Measurements from ENCODE around the gene ZSWIM3. TPM values are rescaled to one million over a fixed set of nuclear protein-coding genes. Genes with fewer than 3 reads are reported as not detected.
A peak's percentile ranks its signal among the peaks of the same experiment; 100 is the strongest.

ZSWIM3 gene
- total and polyA plus RNA-seq, 2 of the 13 experiments (the other 11 are each of a cell fraction or from before 2014, with no cell fraction given), result 5.2 to 5.8 TPM

DNA sequence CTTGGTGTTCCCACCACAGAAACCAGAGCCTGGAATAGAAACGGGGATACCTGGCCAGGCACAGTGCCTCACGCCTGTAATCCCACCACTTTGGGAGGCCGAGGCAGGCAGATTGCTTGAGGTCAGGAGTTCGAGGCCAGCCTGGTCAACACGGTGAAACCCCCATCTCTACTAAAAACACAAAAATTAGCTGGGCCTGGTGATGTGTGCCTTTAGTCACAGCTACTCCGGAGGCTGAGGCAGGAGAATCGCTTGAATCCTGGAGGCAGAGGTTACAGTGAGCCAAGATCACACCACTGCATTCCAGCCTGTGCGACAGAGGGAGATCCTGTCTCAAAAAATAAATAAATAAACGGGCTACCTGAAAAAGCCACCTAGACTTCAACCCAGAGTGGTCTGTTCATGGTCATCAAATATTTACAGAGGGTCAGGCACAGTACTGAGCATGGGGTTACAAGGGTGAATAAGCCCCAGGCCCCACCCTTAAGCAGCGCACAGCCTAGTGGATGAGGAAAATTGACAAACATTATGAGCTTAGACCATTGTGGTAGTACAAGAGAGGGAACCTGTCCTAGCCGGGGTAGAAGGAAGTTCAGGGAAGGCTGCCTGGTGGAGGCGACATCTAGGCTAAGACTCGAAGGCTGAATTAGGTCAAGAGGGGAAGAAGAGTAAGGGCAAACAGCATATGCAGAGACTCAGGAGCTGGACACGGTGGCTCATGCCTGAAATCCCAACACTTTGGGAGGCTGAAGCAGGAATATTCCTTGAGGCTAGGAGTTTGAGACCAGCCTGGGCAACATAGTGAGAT lies 69.9 kb downstream of the ZSWIM3 start (continued):
- TF ChIP-seq, protein P1, sequence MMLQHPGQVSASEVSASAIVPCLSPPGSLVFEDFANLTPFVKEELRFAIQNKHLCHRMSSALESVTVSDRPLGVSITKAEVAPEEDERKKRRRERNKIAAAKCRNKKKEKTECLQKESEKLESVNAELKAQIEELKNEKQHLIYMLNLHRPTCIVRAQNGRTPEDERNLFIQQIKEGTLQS (CRISPR knock-in tag; IDR thresholded peaks at IDR 0.05), result peak; percentile 47; the same call in 1 of the 2 replicates
- TF ChIP-seq ZNF776 (CRISPR knock-in tag; IDR thresholded peaks at IDR 0.05), result no peak; the same call in 1 of the 2 replicates
- TF ChIP-seq, protein P2, sequence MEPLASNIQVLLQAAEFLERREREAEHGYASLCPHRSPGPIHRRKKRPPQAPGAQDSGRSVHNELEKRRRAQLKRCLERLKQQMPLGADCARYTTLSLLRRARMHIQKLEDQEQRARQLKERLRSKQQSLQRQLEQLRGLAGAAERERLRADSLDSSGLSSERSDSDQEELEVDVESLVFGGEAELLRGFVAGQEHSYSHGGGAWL (CRISPR knock-in tag; IDR thresholded peaks at IDR 0.05), result no peak
- TF ChIP-seq, protein P3, sequence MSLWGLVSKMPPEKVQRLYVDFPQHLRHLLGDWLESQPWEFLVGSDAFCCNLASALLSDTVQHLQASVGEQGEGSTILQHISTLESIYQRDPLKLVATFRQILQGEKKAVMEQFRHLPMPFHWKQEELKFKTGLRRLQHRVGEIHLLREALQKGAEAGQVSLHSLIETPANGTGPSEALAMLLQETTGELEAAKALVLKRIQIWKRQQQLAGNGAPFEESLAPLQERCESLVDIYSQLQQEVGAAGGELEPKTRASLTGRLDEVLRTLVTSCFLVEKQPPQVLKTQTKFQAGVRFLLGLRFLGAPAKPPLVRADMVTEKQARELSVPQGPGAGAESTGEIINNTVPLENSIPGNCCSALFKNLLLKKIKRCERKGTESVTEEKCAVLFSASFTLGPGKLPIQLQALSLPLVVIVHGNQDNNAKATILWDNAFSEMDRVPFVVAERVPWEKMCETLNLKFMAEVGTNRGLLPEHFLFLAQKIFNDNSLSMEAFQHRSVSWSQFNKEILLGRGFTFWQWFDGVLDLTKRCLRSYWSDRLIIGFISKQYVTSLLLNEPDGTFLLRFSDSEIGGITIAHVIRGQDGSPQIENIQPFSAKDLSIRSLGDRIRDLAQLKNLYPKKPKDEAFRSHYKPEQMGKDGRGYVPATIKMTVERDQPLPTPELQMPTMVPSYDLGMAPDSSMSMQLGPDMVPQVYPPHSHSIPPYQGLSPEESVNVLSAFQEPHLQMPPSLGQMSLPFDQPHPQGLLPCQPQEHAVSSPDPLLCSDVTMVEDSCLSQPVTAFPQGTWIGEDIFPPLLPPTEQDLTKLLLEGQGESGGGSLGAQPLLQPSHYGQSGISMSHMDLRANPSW (CRISPR knock-in tag; IDR thresholded peaks at IDR 0.05; ENCODE audit: borderline replicate concordance), result peak; percentile 90
- TF ChIP-seq, protein P4, sequence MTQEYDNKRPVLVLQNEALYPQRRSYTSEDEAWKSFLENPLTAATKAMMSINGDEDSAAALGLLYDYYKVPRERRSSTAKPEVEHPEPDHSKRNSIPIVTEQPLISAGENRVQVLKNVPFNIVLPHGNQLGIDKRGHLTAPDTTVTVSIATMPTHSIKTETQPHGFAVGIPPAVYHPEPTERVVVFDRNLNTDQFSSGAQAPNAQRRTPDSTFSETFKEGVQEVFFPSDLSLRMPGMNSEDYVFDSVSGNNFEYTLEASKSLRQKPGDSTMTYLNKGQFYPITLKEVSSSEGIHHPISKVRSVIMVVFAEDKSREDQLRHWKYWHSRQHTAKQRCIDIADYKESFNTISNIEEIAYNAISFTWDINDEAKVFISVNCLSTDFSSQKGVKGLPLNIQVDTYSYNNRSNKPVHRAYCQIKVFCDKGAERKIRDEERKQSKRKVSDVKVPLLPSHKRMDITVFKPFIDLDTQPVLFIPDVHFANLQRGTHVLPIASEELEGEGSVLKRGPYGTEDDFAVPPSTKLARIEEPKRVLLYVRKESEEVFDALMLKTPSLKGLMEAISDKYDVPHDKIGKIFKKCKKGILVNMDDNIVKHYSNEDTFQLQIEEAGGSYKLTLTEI (CRISPR knock-in tag; conservative IDR thresholded peaks at IDR 0.05), result no peak
- TF ChIP-seq MEIS2 (CRISPR knock-in tag; IDR thresholded peaks at IDR 0.05), result peak; percentile 80
- peak; percentile 24; the same call in 1 of the 2 replicates for TF ChIP-seq HOXA5 (CRISPR knock-in tag; IDR thresholded peaks at IDR 0.05)
- TF ChIP-seq, protein P5, sequence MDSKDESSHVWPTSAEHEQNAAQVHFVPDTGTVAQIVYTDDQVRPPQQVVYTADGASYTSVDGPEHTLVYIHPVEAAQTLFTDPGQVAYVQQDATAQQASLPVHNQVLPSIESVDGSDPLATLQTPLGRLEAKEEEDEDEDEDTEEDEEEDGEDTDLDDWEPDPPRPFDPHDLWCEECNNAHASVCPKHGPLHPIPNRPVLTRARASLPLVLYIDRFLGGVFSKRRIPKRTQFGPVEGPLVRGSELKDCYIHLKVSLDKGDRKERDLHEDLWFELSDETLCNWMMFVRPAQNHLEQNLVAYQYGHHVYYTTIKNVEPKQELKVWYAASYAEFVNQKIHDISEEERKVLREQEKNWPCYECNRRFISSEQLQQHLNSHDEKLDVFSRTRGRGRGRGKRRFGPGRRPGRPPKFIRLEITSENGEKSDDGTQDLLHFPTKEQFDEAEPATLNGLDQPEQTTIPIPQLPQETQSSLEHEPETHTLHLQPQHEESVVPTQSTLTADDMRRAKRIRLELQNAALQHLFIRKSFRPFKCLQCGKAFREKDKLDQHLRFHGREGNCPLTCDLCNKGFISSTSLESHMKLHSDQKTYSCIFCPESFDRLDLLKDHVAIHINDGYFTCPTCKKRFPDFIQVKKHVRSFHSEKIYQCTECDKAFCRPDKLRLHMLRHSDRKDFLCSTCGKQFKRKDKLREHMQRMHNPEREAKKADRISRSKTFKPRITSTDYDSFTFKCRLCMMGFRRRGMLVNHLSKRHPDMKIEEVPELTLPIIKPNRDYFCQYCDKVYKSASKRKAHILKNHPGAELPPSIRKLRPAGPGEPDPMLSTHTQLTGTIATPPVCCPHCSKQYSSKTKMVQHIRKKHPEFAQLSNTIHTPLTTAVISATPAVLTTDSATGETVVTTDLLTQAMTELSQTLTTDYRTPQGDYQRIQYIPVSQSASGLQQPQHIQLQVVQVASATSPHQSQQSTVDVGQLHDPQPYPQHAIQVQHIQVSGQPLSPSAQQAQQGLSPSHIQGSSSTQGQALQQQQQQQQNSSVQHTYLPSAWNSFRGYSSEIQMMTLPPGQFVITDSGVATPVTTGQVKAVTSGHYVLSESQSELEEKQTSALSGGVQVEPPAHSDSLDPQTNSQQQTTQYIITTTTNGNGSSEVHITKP (CRISPR knock-in tag; IDR thresholded peaks at IDR 0.05; ENCODE audit: low read depth), result peak; percentile 97
- TF ChIP-seq, protein P6, sequence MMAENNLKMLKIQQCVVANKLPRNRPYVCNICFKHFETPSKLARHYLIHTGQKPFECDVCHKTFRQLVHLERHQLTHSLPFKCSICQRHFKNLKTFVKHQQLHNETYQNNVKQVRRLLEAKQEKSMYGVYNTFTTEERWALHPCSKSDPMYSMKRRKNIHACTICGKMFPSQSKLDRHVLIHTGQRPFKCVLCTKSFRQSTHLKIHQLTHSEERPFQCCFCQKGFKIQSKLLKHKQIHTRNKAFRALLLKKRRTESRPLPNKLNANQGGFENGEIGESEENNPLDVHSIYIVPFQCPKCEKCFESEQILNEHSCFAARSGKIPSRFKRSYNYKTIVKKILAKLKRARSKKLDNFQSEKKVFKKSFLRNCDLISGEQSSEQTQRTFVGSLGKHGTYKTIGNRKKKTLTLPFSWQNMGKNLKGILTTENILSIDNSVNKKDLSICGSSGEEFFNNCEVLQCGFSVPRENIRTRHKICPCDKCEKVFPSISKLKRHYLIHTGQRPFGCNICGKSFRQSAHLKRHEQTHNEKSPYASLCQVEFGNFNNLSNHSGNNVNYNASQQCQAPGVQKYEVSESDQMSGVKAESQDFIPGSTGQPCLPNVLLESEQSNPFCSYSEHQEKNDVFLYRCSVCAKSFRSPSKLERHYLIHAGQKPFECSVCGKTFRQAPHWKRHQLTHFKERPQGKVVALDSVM (CRISPR knock-in tag; IDR thresholded peaks at IDR 0.05), result peak; percentile 100
- 0 out of 2 replicates have a peak, but pooled peaks have one; percentile 94 for TF ChIP-seq TOE1 (CRISPR knock-in tag; IDR thresholded peaks at IDR 0.05)
- TF ChIP-seq NCOA5 (CRISPR knock-in tag; IDR thresholded peaks at IDR 0.05), result no peak
- TF ChIP-seq GATAD2A (CRISPR knock-in tag; IDR thresholded peaks at IDR 0.05), result peak; percentile 97
- TF ChIP-seq, protein P7, sequence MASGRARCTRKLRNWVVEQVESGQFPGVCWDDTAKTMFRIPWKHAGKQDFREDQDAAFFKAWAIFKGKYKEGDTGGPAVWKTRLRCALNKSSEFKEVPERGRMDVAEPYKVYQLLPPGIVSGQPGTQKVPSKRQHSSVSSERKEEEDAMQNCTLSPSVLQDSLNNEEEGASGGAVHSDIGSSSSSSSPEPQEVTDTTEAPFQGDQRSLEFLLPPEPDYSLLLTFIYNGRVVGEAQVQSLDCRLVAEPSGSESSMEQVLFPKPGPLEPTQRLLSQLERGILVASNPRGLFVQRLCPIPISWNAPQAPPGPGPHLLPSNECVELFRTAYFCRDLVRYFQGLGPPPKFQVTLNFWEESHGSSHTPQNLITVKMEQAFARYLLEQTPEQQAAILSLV (CRISPR knock-in tag; IDR thresholded peaks at IDR 0.05; ENCODE audit: borderline replicate concordance), result peak; percentile 79
- peak; percentile 84; the same call in 1 of the 2 replicates for TF ChIP-seq ZNF563 (CRISPR knock-in tag; IDR thresholded peaks at IDR 0.05)
- TF ChIP-seq NRL (CRISPR knock-in tag; IDR thresholded peaks at IDR 0.05; ENCODE audit: borderline replicate concordance), result 0 out of 2 replicates have a peak, but pooled peaks have one; percentile 17

Data from HepG2 (cell line).